HG03432 (cell line): ENCODE measurements around the gene PSMD5.

Experiments used
- ATAC-seq: cut with Tn5 transposase; IDR thresholded peaks from one replicate; pipeline ENCODE4 v1.9.1; 2021; ENCODE audit warnings: mild to moderate bottlenecking, moderate library complexity; ENCODE audit not compliant: unreplicated experiment

Gene PSMD5

GRCh38 chr9:120842685-120843485 is at the start of gene PSMD5:
Gene PSMD5 (minus strand): TSS chr9:120842922. CDS start chr9:120842909, 13 bp downstream.
- peak; percentile 99 for ATAC-seq

- ATAC-seq = peak; percentile 48
Observed at GRCh38 chr9:120891884-120892747, 49.4 kb upstream of the PSMD5 start.

DNA sequence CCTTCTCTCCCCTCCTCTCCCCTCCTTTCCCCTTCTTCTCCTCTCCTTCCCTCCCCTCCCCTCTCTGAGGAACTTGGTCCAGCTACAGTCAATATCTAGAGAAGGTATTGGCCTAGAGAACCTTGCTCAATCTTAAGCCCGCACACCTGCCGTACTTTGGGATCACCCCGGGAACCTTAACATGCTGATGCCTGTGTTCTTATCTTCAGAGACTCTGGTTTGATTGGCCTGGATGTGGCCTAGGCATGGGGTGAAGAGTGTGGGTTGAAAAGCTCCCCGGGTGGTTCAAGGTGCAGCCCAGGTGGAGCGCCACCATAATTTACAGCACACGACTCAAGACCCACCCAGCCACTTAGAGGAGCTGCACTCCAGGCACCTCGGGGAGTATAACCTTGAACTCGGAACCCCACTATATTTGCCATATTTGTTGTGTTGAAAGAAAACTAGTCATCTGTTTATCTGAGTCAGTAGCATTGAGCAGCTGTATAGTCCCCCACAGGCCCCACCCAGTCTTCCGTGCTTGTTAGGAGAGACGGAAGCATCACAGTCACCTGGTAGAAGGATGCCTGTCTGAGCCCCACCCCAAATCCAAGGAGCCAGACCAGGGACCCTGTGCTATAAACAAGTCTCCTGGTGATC is 48.6 kb upstream of the PSMD5 start:
- no peak for ATAC-seq

- no peak for ATAC-seq
Observed at GRCh38 chr9:120890320-120891244, 47.9 kb upstream of the PSMD5 start.

DNA sequence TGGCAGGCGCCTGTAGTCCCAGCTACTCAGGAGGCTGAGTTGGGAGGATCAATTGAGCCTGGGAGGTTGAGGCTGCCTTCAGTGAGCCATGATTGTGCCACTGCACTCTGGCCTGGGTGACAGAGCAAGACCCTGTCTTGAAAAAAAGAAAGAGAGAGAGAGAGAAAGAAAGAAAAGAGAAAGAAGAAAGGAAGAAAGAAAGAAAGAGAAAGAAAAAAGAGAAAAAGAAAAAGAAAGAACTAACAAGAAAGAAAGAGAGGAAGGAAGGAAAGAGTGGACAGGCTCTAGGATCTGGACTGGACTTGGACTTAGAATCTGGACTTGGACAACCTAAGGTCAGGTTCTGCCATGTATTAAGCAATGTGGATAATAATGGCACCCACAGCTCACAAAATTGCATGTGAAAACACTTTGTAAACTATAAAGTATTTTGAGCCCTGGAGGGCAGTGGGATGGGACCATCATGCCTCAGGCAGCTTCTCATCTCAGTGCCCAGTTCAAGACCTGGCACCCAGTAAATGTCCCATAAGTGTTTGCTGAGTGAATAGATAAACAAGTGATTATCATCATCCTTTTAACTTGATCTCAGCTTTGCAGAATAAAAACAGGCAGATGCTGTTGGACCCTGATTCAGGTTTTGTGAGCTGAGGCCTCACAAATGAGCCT is 47.0 kb upstream of the PSMD5 start:
- no peak for ATAC-seq

- ATAC-seq = no peak
Observed at GRCh38 chr9:120888626-120889025, 45.9 kb upstream of the PSMD5 start.

DNA sequence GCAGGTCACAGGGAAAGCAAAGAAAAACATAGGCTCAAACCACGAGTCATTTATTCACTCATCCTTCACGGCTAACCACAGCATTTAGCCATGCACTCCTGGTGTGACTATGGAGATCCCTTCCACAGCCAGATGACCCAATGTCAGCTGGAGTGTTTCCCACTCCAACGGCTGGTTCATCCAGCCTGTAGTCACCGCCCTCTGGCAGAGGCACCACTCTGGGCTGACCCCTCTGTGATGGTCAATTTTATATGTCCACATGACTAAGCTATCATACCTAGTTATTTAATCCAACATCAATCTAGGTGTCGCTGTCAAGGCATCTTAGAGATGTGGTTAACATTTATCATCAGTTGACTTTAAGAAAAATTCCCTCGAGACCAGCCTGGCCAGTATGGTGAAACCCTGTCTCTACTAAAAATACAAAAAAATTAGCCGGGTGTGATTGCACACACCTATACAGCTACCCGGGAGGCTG is 43.8 kb upstream of the PSMD5 start:
- ATAC-seq = peak; percentile 49

GRCh38 chr9:120885958-120886357 is 43.2 kb upstream of the PSMD5 start:
- ATAC-seq = no peak

GRCh38 chr9:120885457-120885856 is 42.7 kb upstream of the PSMD5 start:
- ATAC-seq = no peak

GRCh38 chr9:120883608-120883996 is 40.9 kb upstream of the PSMD5 start:
- no peak for ATAC-seq

DNA sequence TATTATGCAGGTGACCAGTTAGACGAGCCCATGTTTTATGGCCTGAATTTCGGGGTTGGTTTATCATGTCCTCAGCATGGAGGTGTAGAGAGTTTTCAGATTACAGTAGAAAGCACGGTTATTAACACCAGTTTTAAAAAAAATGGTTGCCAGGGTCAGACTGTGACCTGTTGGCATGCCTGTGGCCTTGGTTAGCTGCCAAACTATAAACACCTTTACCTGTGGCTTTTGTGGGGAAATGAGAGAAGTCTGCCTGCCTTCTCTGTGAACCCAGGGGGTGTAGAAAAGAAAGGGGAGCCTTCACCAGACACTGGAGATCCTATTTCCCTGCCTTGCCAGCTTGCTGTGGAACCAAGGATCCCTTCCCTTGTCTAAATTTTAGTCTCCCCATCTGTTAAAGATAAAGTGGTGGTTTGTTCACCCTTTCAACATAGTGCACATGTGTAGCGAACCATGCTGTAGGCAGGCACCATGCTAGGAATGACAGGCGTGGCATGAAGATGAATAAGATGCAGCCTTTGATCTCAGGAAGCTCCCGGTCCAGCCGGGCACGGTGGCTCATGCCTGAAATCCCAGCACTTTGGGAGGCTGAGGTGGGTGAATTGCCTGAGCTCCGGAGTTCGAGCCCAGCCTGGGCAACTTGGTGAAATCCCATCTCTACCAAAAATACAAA is 40.3 kb upstream of the PSMD5 start:
- no peak for ATAC-seq

- ATAC-seq = no peak
Observed at GRCh38 chr9:120879446-120879845, 36.7 kb upstream of the PSMD5 start.

GRCh38 chr9:120878188-120879130 is 35.7 kb upstream of the PSMD5 start:
- no peak for ATAC-seq

DNA sequence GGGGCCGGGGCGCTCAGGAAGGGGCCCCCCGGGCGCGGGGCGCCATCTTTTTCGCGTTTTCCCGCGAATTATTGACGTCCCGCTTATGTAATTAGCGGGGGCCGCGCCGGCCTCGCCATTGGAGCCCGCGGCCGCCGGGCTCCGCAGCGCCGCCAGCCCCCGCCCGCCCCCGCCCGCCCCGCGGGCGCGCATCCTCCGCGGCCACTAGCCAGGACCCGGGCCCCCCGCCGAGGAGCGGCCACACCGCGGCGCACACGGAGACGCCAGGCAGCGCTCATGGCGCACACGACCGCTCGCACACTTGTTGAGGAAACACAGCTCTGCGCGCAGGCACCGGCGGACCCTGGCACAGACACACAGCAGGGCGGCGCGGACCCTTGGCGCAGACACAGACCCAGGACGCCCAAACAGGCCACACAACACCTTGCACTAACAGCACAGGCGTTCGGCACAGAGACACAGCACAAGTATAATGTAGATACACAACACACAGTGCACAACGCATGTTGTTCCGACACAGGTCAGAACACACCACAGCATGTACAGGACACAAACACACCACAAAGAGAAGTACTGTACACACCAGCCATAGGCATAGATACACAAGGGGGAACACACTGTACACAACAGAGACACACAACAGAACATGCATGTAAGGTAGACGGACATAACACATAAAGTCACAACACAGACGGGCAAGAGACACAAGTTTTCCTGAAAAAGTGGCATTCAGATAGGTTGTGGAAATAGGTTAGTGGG is 34.7 kb upstream of the PSMD5 start:
- ATAC-seq = peak; percentile 47

GRCh38 chr9:120876842-120877240 is 34.1 kb upstream of the PSMD5 start, which contains the start of gene PHF19:
Gene PHF19 (minus strand): TSS chr9:120877188. CDS start chr9:120874741, 2,447 bp downstream.
- ATAC-seq = peak; percentile 13

- ATAC-seq = peak; percentile 68
Observed at GRCh38 chr9:120875954-120876841, 33.5 kb upstream of the PSMD5 start.
